ENCODE results near the gene ARHGEF18. TPM values are rescaled to one million over a fixed set of nuclear protein-coding genes. Genes with fewer than 3 reads are reported as not detected.

ARHGEF18 gene
- total RNA-seq, 3 donors from 2014 or later, result 16.8 to 23.3 (median 22.9) TPM

DNA sequence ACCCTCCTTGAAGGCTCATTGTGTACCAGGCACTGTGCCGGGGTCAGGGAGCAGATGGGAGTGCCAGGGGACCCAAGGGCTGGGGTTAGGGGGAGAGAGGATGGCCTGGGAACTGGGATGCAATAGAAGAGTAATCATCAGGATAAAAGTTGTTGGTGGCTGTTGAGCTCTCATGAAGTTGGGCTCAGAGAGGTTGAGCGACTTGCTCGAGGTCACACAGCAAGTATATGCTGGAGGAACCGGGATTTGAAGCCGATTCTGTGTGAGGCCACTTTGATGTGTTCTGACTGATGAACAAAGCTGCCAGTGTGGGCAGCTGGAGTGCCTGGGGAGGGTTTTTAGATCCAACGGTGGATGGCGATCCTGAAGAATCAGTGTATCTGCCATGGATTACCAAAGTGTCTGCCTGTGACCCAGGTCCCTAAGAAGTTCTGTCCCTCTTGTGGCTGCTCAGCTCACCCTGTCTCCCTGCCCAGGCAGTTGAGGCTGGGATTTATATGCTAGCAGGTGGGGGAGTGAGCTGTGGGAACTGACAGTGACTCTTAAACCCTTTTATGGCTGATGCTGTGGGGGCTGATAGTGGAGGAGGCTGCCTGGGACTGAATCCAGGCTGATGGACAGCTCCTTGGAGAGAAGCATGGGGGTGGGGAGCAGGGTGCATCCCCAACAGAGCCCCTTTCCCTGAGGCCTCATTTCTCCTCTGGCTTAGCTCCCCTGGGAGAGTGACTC, 8.3 kb downstream of the ARHGEF18 start:
- Histone ChIP-seq H3K27ac (no peak overlapping the region), H3K4me1 (no peaks in the 10 kb centered on the region), H3K36me3 (no peaks in the 10 kb centered on the region), H3K9me3 (no peaks in the 10 kb centered on the region), H3K4me3 (no peak overlapping the region), H3K27me3 (no peaks in the 10 kb centered on the region)
- TF ChIP-seq, protein P1, sequence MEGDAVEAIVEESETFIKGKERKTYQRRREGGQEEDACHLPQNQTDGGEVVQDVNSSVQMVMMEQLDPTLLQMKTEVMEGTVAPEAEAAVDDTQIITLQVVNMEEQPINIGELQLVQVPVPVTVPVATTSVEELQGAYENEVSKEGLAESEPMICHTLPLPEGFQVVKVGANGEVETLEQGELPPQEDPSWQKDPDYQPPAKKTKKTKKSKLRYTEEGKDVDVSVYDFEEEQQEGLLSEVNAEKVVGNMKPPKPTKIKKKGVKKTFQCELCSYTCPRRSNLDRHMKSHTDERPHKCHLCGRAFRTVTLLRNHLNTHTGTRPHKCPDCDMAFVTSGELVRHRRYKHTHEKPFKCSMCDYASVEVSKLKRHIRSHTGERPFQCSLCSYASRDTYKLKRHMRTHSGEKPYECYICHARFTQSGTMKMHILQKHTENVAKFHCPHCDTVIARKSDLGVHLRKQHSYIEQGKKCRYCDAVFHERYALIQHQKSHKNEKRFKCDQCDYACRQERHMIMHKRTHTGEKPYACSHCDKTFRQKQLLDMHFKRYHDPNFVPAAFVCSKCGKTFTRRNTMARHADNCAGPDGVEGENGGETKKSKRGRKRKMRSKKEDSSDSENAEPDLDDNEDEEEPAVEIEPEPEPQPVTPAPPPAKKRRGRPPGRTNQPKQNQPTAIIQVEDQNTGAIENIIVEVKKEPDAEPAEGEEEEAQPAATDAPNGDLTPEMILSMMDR (IDR thresholded peaks at IDR 0.05), result no peak
- TF ChIP-seq POLR2A (IDR thresholded peaks at IDR 0.05) (no peak), POLR2AphosphoS5 (IDR thresholded peaks at IDR 0.05) (no peak)
- no peak for DNase-seq (ENCODE audit: low spot score in 2 of 2)
- intact Hi-C loops (cut with DNase I; ENCODE audit: low total_unique reads), result no loop called here

- Histone ChIP-seq H3K9me3 (no peaks in the 10 kb centered on the region), H3K4me1 (no peaks in the 10 kb centered on the region)
- intact Hi-C loops (cut with DNase I; ENCODE audit: low total_unique reads), result no loop called here
These were observed 9.4 kb downstream of the ARHGEF18 start for GRCh38 chr19:7358102-7358597.

DNA sequence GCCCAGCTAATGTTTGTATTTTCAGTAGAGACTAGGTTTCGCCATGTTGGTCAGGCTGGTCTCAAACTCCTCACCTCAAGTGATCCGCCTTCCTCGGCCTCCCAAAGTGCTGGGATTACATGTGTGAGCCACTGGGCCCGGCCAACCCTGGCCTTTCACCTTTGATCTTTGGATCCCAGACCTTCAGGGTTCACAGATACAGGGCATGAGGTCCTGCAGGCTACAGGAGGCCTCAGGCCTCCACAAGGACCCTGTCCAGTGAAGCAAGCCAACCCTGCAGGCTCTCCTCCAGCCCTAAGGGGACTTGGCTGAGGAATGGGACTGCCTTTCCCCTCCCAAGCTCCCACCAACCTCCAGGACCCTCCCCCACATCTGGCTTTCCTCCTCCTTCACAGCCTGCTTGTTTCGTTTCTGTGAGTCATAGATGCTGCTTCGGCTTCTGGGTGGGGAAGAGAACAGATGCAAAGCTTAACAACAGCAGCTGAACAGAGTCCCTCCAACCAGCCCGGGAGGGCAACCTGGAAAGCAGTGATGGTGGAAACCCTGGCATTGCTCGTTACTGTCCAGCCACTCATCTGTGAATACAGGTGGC, 11.8 kb downstream of the ARHGEF18 start:
- Histone ChIP-seq H3K4me3 (no peak overlapping the region), H3K4me1 (no peaks in the 10 kb centered on the region), H3K9me3 (no peaks in the 10 kb centered on the region), H3K36me3 (no peaks in the 10 kb centered on the region), H3K27me3 (no peaks in the 10 kb centered on the region), H3K27ac (no peak overlapping the region)
- TF ChIP-seq POLR2AphosphoS5 (IDR thresholded peaks at IDR 0.05), result no peak
- TF ChIP-seq POLR2A (IDR thresholded peaks at IDR 0.05), result no peak
- no peak for DNase-seq (ENCODE audit: low spot score in 2 of 2)
- intact Hi-C loops (cut with DNase I; ENCODE audit: low total_unique reads), result no loop called here

More at GRCh38 chr19:7358102-7358597, 9.4 kb downstream of the ARHGEF18 start:
- Histone ChIP-seq H3K36me3 (no peaks in the 10 kb centered on the region), H3K27ac (no peak overlapping the region), H3K4me3 (no peak overlapping the region), H3K27me3 (no peaks in the 10 kb centered on the region)
- no peak for DNase-seq (ENCODE audit: low spot score in 2 of 2)
- TF ChIP-seq POLR2A (IDR thresholded peaks at IDR 0.05), result no peak
- TF ChIP-seq, protein P1 (IDR thresholded peaks at IDR 0.05), result no peak
- TF ChIP-seq POLR2AphosphoS5 (IDR thresholded peaks at IDR 0.05), result no peak

GRCh38 chr19:7363225-7363624, 14.5 kb downstream of the ARHGEF18 start:
- intact Hi-C loops (cut with DNase I; ENCODE audit: low total_unique reads), result no loop called here
- Histone ChIP-seq H3K9me3 (no peaks in the 10 kb centered on the region), H3K4me3 (no peak overlapping the region), H3K27me3 (no peaks in the 10 kb centered on the region), H3K4me1 (no peaks in the 10 kb centered on the region), H3K27ac (no peak overlapping the region), H3K36me3 (no peaks in the 10 kb centered on the region)
- DNase-seq (ENCODE audit: low spot score in 2 of 2), result no peak
- TF ChIP-seq POLR2AphosphoS5 (IDR thresholded peaks at IDR 0.05), result no peak
- TF ChIP-seq POLR2A (IDR thresholded peaks at IDR 0.05), result no peak
- TF ChIP-seq, protein P1 (IDR thresholded peaks at IDR 0.05), result no peak

DNA sequence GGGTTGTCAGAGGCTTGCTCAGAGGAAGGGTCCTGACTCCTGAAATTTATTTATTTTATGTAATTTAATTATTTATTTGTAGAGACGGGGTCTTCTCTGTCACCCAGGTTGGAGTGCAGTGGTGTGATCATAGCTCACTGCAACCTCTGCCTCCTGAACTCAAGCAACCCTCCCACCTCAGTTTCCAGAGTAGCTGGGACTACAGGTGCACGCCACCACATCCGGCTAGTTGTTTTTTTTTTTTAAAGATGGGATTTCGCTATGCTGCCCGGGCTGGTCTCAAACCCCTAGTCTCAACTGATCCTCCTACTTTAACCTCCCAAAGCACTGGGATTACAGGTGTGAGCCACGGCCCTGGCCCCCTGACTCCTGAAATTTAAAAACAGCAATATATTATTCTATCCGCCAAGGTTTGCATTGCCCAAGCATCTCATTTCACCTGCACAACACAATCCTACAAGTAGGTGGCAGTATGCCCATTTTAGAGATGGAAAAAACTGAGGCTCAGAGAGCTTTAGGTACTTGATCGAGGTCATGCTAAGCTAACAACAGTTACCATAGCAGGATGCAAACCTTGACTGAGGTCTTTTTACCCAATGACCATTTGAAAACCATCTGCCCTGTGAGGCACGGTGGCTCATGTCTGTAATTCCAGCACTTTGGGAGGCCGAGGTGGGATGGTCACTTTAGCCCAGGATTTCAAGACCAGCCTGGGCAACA, 18.1 kb downstream of the ARHGEF18 start:
- H3K27me3 ChIP-seq, result no peaks in the 10 kb centered on the region
- intact Hi-C loops (cut with DNase I; ENCODE audit: low total_unique reads), result no loop called here
- no peaks in the 10 kb centered on the region for H3K4me1 ChIP-seq
- no peak overlapping the region for H3K4me3 ChIP-seq
- no peaks in the 10 kb centered on the region for H3K9me3 ChIP-seq
- H3K36me3 ChIP-seq, result no peaks in the 10 kb centered on the region
- H3K27ac ChIP-seq, result no peak overlapping the region
- DNase-seq (ENCODE audit: low spot score in 2 of 2), result no peak
- TF ChIP-seq, protein P1 (IDR thresholded peaks at IDR 0.05), result no peak
- TF ChIP-seq POLR2A (IDR thresholded peaks at IDR 0.05) (no peak), POLR2AphosphoS5 (IDR thresholded peaks at IDR 0.05) (no peak)

All from breast epithelium (tissue), 4 donors.